Right cardiac atrium (tissue), 5 donors: Measurements from ENCODE around the gene GIMAP2. TPM values are rescaled to one million over a fixed set of nuclear protein-coding genes. Genes with fewer than 3 reads are reported as not detected.
A peak's percentile ranks its signal among the peaks of the same experiment; 100 is the strongest.
"Not testable (repeated sequence)": the region's sequence is repeated elsewhere in the genome, so short reads cannot be mapped to it uniquely, and the experiment has no call there.

ENCODE experiments used
- ATAC-seq, 2 donors: fragments of 200-7000 bp; cut with Tn5 transposase; one replicate each; pipeline versions ENCODE4 v1.8.0 to v1.9.1; 2020; ENCODE audit warnings: moderate library complexity in 2 of 2, mild to moderate bottlenecking in 1 of 2
- DNase-seq, 3 donors: peaks; one replicate each; pipeline ENCODE4 v3.0.0-alpha.2; 2020
- H3K27ac ChIP-seq: one replicate; pipeline ENCODE4 v1.5.1; 2013; ENCODE audit warnings: mild to moderate bottlenecking, low read length, control low read depth, moderate library complexity
- H3K27me3 ChIP-seq: one replicate; pipeline ENCODE4 v1.6.1; 2013; ENCODE audit not compliant: control insufficient read depth, insufficient read depth
- H3K4me1 ChIP-seq: one replicate; pipeline ENCODE4 v1.6.1; 2013; ENCODE audit warnings: low read length; ENCODE audit not compliant: control insufficient read depth, insufficient read depth
- H3K4me3 ChIP-seq: one replicate; pipeline ENCODE4 v1.5.1; 2013; ENCODE audit warnings: low read length, control low read depth
- H3K9me3 ChIP-seq: one replicate; pipeline ENCODE4 v1.6.1; 2013; ENCODE audit warnings: low read length; ENCODE audit not compliant: control insufficient read depth
- WGBS: extraction: QIAGEN DNeasy Blood & Tissue Kit; methylation state at CpG from one replicate; pipeline ENCODE4 v1.1.7; 2013; 5-methylcytosine and 5-hydroxymethylcytosine counted together
- intact Hi-C, 4 donors: fragments of 100-400 bp; cut with DNase I; formaldehyde crosslinking; loops; one replicate each; pipeline versions ENCODE4 v1.11.0 to v1.14.0; 2022 to 2023
- polyA plus RNA-seq: library from polyadenylated mRNA; stranded (reverse); fragments of 200-250 nt; gene quantifications from one replicate; pipeline ENCODE4 v1.2.3, GENCODE V29; 2013
- total RNA-seq, 4 donors: library from RNA; stranded (reverse); fragmentation: NEBNext Ultra II Directional; extraction: Animal tissue kit (Norgen Biotek cat#: 25700); gene quantifications; one replicate each; pipeline ENCODE4 v1.2.1, GENCODE V29; 2021
- donor health status: healthy with polysubstance abuse.
- donor health status: DM: no; HTN: yes; CAD: no.
- donor health status: DM: no; HTN: no; CAD: no.
- donor health status: DM: no; HTN: yes; CAD: no; lungs with severe emphysema.
- donor health status: DM: yes; HTN: yes; CAD: no.

GIMAP2 gene
- total and polyA plus RNA-seq, 5 donors, result 4.1 to 8.3 (median 4.8) TPM

- WGBS, result 80% methylated on average over 11 of the region's 11 CpGs
- H3K27ac ChIP-seq, intact Hi-C loops, H3K9me3 ChIP-seq, DNase-seq, ATAC-seq, H3K4me3 ChIP-seq, H3K4me1 ChIP-seq, H3K27me3 ChIP-seq: not testable (repeated sequence)
These were observed 6.9 kb upstream of the GIMAP2 start for GRCh38 chr7:150678601-150679000.

DNA sequence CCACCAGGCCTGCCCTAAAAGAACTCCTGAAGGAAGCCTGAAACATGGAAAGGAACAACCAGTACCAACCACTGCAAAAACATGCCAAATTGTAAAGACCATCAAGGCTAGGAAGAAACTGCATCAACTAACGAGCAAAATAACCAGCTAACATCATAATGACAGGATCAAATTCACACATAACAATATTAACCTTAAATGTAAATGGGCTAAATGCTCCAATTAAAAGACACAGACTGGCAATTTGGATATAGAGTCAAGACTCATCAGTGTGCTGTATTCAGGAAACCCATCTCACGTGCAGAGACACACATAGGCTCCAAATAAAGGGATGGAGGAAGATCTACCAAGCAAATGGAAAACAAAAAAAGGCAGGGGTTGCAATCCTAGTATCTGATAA is 5.1 kb upstream of the GIMAP2 start:
- H3K4me1 ChIP-seq, DNase-seq, ATAC-seq, H3K9me3 ChIP-seq, intact Hi-C loops, H3K27me3 ChIP-seq, H3K4me3 ChIP-seq, H3K27ac ChIP-seq: not testable (repeated sequence)
- WGBS, result 77% methylated on average over 2 of the region's 2 CpGs

- Histone ChIP-seq H3K27ac (peak overlapping the region; percentile 94), H3K9me3 (no peaks in the 10 kb centered on the region), H3K4me3 (peak overlapping the region; percentile 81), H3K27me3 (no peaks in the 10 kb centered on the region), H3K4me1 (peaks cover 3% of the 10 kb centered on the region)
- ATAC-seq (peak; percentile 29 to 61), DNase-seq (no peak)
- intact Hi-C loops, result no loop called here
- 44% methylated on average over 9 of the region's 9 CpGs for WGBS
These were observed 625 bp downstream of the GIMAP2 start for GRCh38 chr7:150686030-150686631.

GRCh38 chr7:150688630-150689029 is 3.1 kb downstream of the GIMAP2 start:
- Histone ChIP-seq H3K27ac (no peak overlapping the region), H3K27me3 (no peaks in the 10 kb centered on the region), H3K9me3 (no peaks in the 10 kb centered on the region), H3K4me3 (no peak overlapping the region), H3K4me1 (peaks cover 3% of the 10 kb centered on the region)
- DNase-seq (peak in 1 of 3 donors; percentile 42), ATAC-seq (no peak)
- 96% methylated on average over 6 of the region's 6 CpGs for WGBS
- intact Hi-C loops, result no loop called here

DNA sequence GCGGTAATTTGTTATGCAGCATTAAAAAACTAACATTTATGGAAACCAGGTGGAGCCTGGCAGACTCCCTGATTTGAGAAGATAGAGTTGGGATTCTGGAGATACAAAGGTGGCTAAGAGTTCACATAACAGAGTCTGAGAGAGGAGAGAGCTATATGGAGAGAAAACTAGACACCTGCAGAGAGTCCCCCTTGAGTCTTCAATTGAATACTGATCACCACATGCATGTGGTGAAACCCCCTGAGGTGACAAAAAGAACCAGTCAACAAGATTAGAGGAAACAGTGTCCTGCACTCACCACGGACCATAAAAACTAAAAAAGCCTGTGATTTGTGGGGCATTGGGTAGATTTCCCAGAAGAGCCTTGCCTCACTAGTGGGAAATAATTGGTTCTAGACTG is 10.1 kb downstream of the GIMAP2 start:
- ATAC-seq (no peak), DNase-seq (no peak)
- intact Hi-C loops, result no loop called here
- H3K9me3 ChIP-seq, result no peaks in the 10 kb centered on the region
- WGBS, result 58% methylated on average over 2 of the region's 2 CpGs
- H3K4me1 ChIP-seq, result no peaks in the 10 kb centered on the region
- no peak overlapping the region for H3K27ac ChIP-seq
- H3K27me3 ChIP-seq, result no peaks in the 10 kb centered on the region
- no peak overlapping the region for H3K4me3 ChIP-seq

GRCh38 chr7:150703209-150703608 is 17.7 kb downstream of the GIMAP2 start:
- DNase-seq (no peak), ATAC-seq (no peak)
- intact Hi-C loops, result no loop called here
- WGBS, result 81% methylated on average over 1 of the region's 1 CpG
- Histone ChIP-seq H3K9me3 (peaks cover 3% of the 10 kb centered on the region), H3K27ac (no peak overlapping the region), H3K4me1 (no peaks in the 10 kb centered on the region), H3K27me3 (no peaks in the 10 kb centered on the region), H3K4me3 (no peak overlapping the region)

- Histone ChIP-seq H3K27me3 (no peaks in the 10 kb centered on the region), H3K9me3 (no peaks in the 10 kb centered on the region), H3K4me1 (no peaks in the 10 kb centered on the region), H3K4me3 (peak overlapping the region; percentile 86), H3K27ac (peak overlapping the region; percentile 75)
- DNase-seq, result no peak
- peak in 1 of 2 donors; percentile 9 for ATAC-seq
- 74% methylated on average over 4 of the region's 4 CpGs for WGBS
- intact Hi-C loops, result no loop called here
These were observed 29.8 kb downstream of the GIMAP2 start for GRCh38 chr7:150715293-150715692.

DNA sequence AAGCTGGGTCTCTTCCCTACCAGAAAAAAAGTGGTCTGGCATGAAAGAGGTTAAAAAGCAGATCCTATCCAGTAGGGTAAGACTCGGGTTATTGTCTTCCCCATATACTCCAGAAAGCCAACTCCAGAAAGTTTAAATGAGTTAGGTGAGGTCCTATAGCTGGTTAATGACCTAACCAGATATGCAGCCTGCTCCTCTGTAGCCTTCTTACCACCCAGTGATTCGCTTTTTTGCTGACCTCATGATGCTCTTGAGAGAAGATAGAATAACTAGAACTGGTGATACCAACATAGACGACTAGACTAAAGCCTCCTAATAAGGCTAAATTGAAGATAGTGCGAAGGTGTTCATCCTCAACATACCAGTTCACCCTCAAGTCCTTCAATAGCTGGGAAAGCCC is 30.2 kb downstream of the GIMAP2 start:
- 46% methylated on average over 4 of the region's 4 CpGs for WGBS
- DNase-seq, result no peak
- peak overlapping the region; percentile 75 for H3K27ac ChIP-seq
- H3K4me3 ChIP-seq, result peak overlapping the region; percentile 86
- no peaks in the 10 kb centered on the region for H3K4me1 ChIP-seq
- no peaks in the 10 kb centered on the region for H3K9me3 ChIP-seq
- no peak for ATAC-seq
- no peaks in the 10 kb centered on the region for H3K27me3 ChIP-seq
- intact Hi-C loops, result no loop called here

GRCh38 chr7:150716368-150716767 is 30.9 kb downstream of the GIMAP2 start, which contains the start of gene GIMAP1:
TSS of gene GIMAP1 (plus strand) at chr7:150716613. CDS start at chr7:150719048, 2,435 bp downstream.
- H3K4me3 ChIP-seq, result peak within 1 kb of the TSS; percentile 86
- intact Hi-C loops, result no loop called here
- no peaks in the 10 kb centered on the region for H3K9me3 ChIP-seq
- H3K4me1 ChIP-seq, result no peaks in the 10 kb centered on the region
- WGBS, result 40% methylated on average over 5 of the region's 5 CpGs
- peak within 1 kb of the TSS; percentile 91 for H3K27ac ChIP-seq
- no peaks in the 10 kb centered on the region for H3K27me3 ChIP-seq
- ATAC-seq, result peak; percentile 87 to 95
- DNase-seq, result peak; percentile 55 to 68 (median 66)

- peak overlapping the region; percentile 91 for H3K27ac ChIP-seq
- DNase-seq (no peak), ATAC-seq (no peak)
- 56% methylated on average over 4 of the region's 4 CpGs for WGBS
- intact Hi-C loops, result no loop called here
- peak overlapping the region; percentile 86 for H3K4me3 ChIP-seq
- no peaks in the 10 kb centered on the region for H3K27me3 ChIP-seq
- H3K4me1 ChIP-seq, result no peaks in the 10 kb centered on the region
- no peaks in the 10 kb centered on the region for H3K9me3 ChIP-seq
These were observed 31.4 kb downstream of the GIMAP2 start for GRCh38 chr7:150716939-150717338.

DNA sequence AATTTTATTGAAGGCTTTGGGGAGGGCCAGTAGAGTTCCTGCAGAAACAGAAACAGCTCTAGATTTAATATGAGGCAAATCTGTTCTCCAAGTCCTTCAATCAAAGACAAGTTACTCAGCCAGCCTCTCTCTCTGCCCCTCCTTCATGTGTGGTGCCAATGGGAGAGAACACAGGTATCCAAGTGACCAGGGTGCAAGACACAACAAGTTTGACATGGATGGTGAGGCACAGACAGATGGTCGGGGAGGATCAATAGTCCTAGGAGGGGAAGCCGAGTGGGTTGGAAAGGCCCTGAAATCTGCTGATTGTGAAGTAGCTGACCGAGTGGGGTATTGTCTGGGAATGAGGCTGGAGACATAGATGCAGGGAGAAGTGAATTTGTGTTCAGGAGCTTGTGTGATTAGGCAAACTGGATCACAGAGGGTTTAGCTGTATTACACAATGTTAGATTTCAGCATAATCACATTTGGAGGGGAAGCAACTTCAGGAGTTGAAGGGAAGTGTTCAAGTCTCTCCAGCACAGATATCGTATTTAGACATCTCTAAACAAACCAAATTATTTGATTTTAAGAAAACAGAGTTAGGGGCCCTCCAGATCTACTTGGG is 32.4 kb downstream of the GIMAP2 start:
- ATAC-seq, result peak in 1 of 2 donors; percentile 14

More for the DNA sequence above, 32.4 kb downstream of the GIMAP2 start:
- WGBS, result 57% methylated on average over 4 of the region's 4 CpGs
- peak overlapping the region; percentile 95 for H3K27ac ChIP-seq
- intact Hi-C loops, result no loop called here
- H3K4me3 ChIP-seq, result peak overlapping the region; percentile 86
- no peaks in the 10 kb centered on the region for H3K4me1 ChIP-seq
- no peaks in the 10 kb centered on the region for H3K27me3 ChIP-seq
- DNase-seq, result no peak
- H3K9me3 ChIP-seq, result no peaks in the 10 kb centered on the region
